GM12878 (cell line): ENCODE measurements around the gene EPB42. TPM values are rescaled to one million over a fixed set of nuclear protein-coding genes. Genes with fewer than 3 reads are reported as not detected.

ENCODE experiments used
- ATAC-seq: fragments of 200-7000 bp; cut with Tn5 transposase; 3 replicates; pipeline ENCODE4 v1.9.1; 2020; ENCODE audit warnings: mild to moderate bottlenecking, moderate library complexity
- BruUV-seq: library from RNA; stranded (reverse); fragments of 400-500 nt; replicated peaks from 2 replicates; lab custom pipeline; 2021; lab: Mats Ljungman, UMichigan
- CTCF ChIA-PET: fragments of 300-600 bp; sonication (Branson Sonifier 250); formaldehyde crosslinking; extraction: SDS; loops from one replicate; lab custom pipeline; 2021; ENCODE audit warnings: inconsistent platforms; lab: Yijun Ruan, JAX
- POLR2A ChIA-PET: fragments of 350-600 bp; formaldehyde crosslinking; extraction: SDS; loops from one replicate; lab custom pipeline; 2021; ENCODE audit warnings: inconsistent platforms; lab: Charles Lee
- RAD21 ChIA-PET: fragments of 300-600 bp; sonication (Branson Sonifier 250); formaldehyde crosslinking; loops from one replicate; lab custom pipeline; 2023; ENCODE audit warnings: antibody characterized with exemption; ENCODE audit not compliant: unreplicated experiment; lab: Charles Lee
- SMC1A ChIA-PET: fragments of 300-600 bp; sonication (Branson Sonifier 250); formaldehyde crosslinking; loops from one replicate; lab custom pipeline; 2023; ENCODE audit not compliant: unreplicated experiment, uncharacterized antibody; lab: Charles Lee
- DNase-seq: peaks from one replicate; pipeline ENCODE4 v3.0.0-alpha.2; 2011; ENCODE audit warnings: low read depth, low spot score
- FAIRE-seq: peaks from 3 replicates; lab custom pipeline; 2011; peaks lifted over from hg19 to GRCh38; lab: Jason Lieb, UNC
- H2AFZ ChIP-seq: 2 replicates; pipeline ENCODE4 v1.6.0; 2011; ENCODE audit warnings: low read depth, low read length, control low read depth; ENCODE audit not compliant: control insufficient read depth
- H3K27ac ChIP-seq: 2 replicates; pipeline ENCODE4 v1.5.1; 2011; ENCODE audit warnings: control low read depth; ENCODE audit not compliant: control insufficient read depth, insufficient read depth
- H3K27me3 ChIP-seq, 2 experiments: replicated peaks in 1 of 2; 2 replicates each; pipeline versions ENCODE4 v1.6.0 to v1.6.1; 2011; ENCODE audit warnings: low read length in 1 of 2; ENCODE audit not compliant: control insufficient read depth in 2 of 2, insufficient read depth in 2 of 2
- H3K36me3 ChIP-seq, 2 experiments: 2 replicates each; pipeline ENCODE4 v1.5.1; 2011; ENCODE audit warnings: low read length in 1 of 2; ENCODE audit not compliant: control insufficient read depth in 2 of 2, insufficient read depth in 2 of 2
- H3K4me1 ChIP-seq: 2 replicates; pipeline ENCODE4 v1.6.1; 2011; ENCODE audit warnings: mild to moderate bottlenecking, low read length, moderate library complexity, mixed read lengths; ENCODE audit not compliant: control insufficient read depth, insufficient read depth
- H3K4me2 ChIP-seq: 2 replicates; pipeline ENCODE4 v1.6.0; 2011; ENCODE audit warnings: control low read depth; ENCODE audit not compliant: control insufficient read depth, insufficient read depth
- H3K4me3 ChIP-seq: fragments of 200-600 bp; sonication (generic); 2 replicates; pipeline ENCODE4 v1.5.1; 2016
- H3K79me2 ChIP-seq: 2 replicates; pipeline ENCODE4 v1.6.0; 2011; ENCODE audit warnings: low read length; ENCODE audit not compliant: control insufficient read depth, insufficient read depth
- H3K9ac ChIP-seq: 2 replicates; pipeline ENCODE4 v1.8.0; 2011; ENCODE audit warnings: low read length, control low read depth, mixed read lengths; ENCODE audit not compliant: control insufficient read depth, insufficient read depth
- H3K9me3 ChIP-seq: replicated peaks from 3 replicates; pipeline ENCODE4 v1.5.1; 2011; ENCODE audit warnings: mild to moderate bottlenecking, low read length; ENCODE audit not compliant: control insufficient read depth, insufficient read depth
- H4K20me1 ChIP-seq: 2 replicates; pipeline ENCODE4 v1.6.0; 2011; ENCODE audit not compliant: control insufficient read depth, insufficient read depth
- ASH2L ChIP-seq: fragments of 300-600, 200-600 bp; sonication (generic); IDR thresholded peaks from 2 replicates; pipeline ENCODE4 v1.6.1; 2017; ENCODE audit warnings: low read depth, mild to moderate bottlenecking, borderline replicate concordance
- CEBPZ ChIP-seq: fragments of 150-350 bp; IDR thresholded peaks from 2 replicates; pipeline ENCODE4 v1.6.1; 2016; ENCODE audit warnings: low read depth, low read length
- CUX1 ChIP-seq: IDR thresholded peaks from 2 replicates; pipeline ENCODE4 v1.6.1; 2012; ENCODE audit warnings: improper control_type of control experiment, low read depth, low read length; ENCODE audit not compliant: insufficient replicate concordance
- FOXM1 ChIP-seq: IDR thresholded peaks from 2 replicates; pipeline ENCODE4 v1.6.1; 2012; ENCODE audit warnings: low read depth, mild to moderate bottlenecking, inconsistent platforms, low read length, moderate library complexity
- HDAC2 ChIP-seq: fragments of 200-600 bp; sonication (generic); IDR thresholded peaks from 2 replicates; pipeline ENCODE4 v1.6.1; 2017
- MLLT1 ChIP-seq: fragments of 450-650 bp; IDR thresholded peaks from 2 replicates; pipeline ENCODE4 v1.6.1; 2016; ENCODE audit warnings: mild to moderate bottlenecking
- NR2C2 ChIP-seq: IDR thresholded peaks from 2 replicates; pipeline ENCODE4 v1.6.1; 2011; ENCODE audit warnings: borderline replicate concordance, low read depth; ENCODE audit not compliant: control insufficient read depth, insufficient read length
- RBBP5 ChIP-seq: fragments of 200-600 bp; sonication (generic); conservative IDR thresholded peaks from 2 replicates; pipeline ENCODE4 v1.6.1; 2016
- RUNX3 ChIP-seq: IDR thresholded peaks from 2 replicates; pipeline ENCODE4 v1.6.1; 2012; ENCODE audit warnings: low read length, inconsistent platforms
- SIN3A ChIP-seq: IDR thresholded peaks from 2 replicates; pipeline ENCODE4 v1.6.1; 2012; ENCODE audit warnings: low read depth, low read length, improper control_type of control experiment
- STAT3 ChIP-seq: IDR thresholded peaks from 2 replicates; pipeline ENCODE4 v1.6.1; 2011; ENCODE audit warnings: low read depth, low read length, improper control_type of control experiment
- TARDBP ChIP-seq: IDR thresholded peaks from 2 replicates; pipeline ENCODE4 v1.6.1; 2016; ENCODE audit warnings: borderline replicate concordance
- ZNF24 ChIP-seq: fragments of 450-650 bp; IDR thresholded peaks from 2 replicates; pipeline ENCODE4 v1.6.1; 2017; ENCODE audit warnings: antibody characterized with exemption, mild to moderate bottlenecking
- ZZZ3 ChIP-seq: IDR thresholded peaks from 2 replicates; pipeline ENCODE4 v1.6.1; 2011; ENCODE audit warnings: low read depth; ENCODE audit not compliant: control insufficient read depth, insufficient read length
- in situ Hi-C: fragments of 300-500 bp; cut with MboI; formaldehyde crosslinking; loops from 9 replicates; pipeline ENCODE4 v1.14.3; 2018; ENCODE audit warnings: mixed read lengths
- intact Hi-C: fragments of 100-400 bp; cut with micrococcal nuclease; formaldehyde crosslinking; loops from one replicate; pipeline ENCODE4 v1.14.2; 2022; ENCODE audit not compliant: unreplicated experiment
- polyA plus RNA-seq, 11 experiments: library from polyadenylated mRNA; depleted of rRNA in 4 of 11; unstranded in 6 of 11; stranded (reverse) in 5 of 11; fragments of >200 nt; fragmentation: Nextera tagmentation in 4 of 11; fragmentation: Illumina TruSeq in 1 of 11; extraction: Ambion mirVana in 4 of 11; extraction: Trizol in 1 of 11; gene quantifications; 1 replicate in 1 of 11; 2 replicates in 10 of 11; pipeline versions ENCODE4 v1.2.1 to v1.2.3, GENCODE V29; 2011 to 2016; ENCODE audit warnings: inconsistent platforms in 2 of 11, missing spikeins in 2 of 11, low read depth in 1 of 11
- total RNA-seq, 4 experiments: library from RNA; depleted of rRNA in 3 of 4; stranded (reverse); fragments of >200 nt in 3 of 4; fragmentation: Illumina TruSeq in 1 of 4; extraction: Trizol in 1 of 4; gene quantifications; 2 replicates each; pipeline versions ENCODE4 v1.2.1 to v1.2.3, GENCODE V29; 2013 to 2021

EPB42 gene
- total and polyA plus RNA-seq, 10 of the 15 experiments (the other 5 are each of a cell fraction or from before 2014, with no cell fraction given), result not detected

DNA sequence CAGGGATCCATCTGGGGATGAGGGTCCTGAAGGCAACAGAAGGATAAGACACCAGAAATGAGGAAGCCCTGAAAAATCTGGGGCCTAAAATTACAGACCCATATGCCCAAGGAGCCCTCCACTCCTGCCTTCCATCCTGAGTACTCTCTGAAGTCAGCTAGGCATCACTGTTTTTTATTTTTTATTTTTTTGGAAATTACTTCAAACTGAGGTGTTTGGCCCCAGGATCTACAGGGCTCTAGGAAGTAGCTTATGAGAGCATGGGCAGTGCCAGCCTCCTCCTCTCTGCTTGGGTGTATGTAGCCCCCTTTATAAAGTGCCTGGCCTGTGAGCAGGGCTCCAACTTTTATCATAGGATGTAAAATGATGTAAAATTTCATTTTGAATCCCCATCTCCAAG is 7.9 kb downstream of the EPB42 start:
- Histone ChIP-seq H3K36me3 (no peaks in the 10 kb centered on the region), H4K20me1 (no peaks in the 10 kb centered on the region), H3K27me3 (no peaks in the 10 kb centered on the region), H3K9me3 (no peaks in the 10 kb centered on the region; the same call in 2 of the 3 replicates), H3K9ac (no peak overlapping the region), H2AFZ (no peak overlapping the region), H3K4me3 (no peak overlapping the region), H3K4me1 (no peaks in the 10 kb centered on the region), H3K4me2 (no peak overlapping the region), H3K27ac (no peak overlapping the region), H3K79me2 (no peaks in the 10 kb centered on the region)
- FAIRE-seq (no peak), DNase-seq (no peak), ATAC-seq (no peak)
- POLR2A ChIA-PET, result no interaction called here
- SMC1A ChIA-PET, result interaction anchor here (1.0 to 3.9 kb wide), 4 partner anchors 8 to 19 kb away, joined by 3 to 12 read pairs (median 5); no protein-coding TSS in a partner anchor
- TF ChIP-seq FOXM1 (no peak), CUX1 (no peak), RUNX3 (no peak), RBBP5 (no peak), ZNF24 (no peak), NR2C2 (no peak), MLLT1 (no peak), CEBPZ (no peak), STAT3 (no peak), HDAC2 (no peak), ASH2L (no peak), TARDBP (no peak), SIN3A (no peak), ZZZ3 (no peak)
- BruUV-seq, result no TSS peak
- in situ Hi-C loops, result no loop called here
- RAD21 ChIA-PET, result interaction anchor here (0.6 to 1.8 kb wide), 2 partner anchors 12 to 564 kb away, joined by 3 to 5 read pairs; partner anchors contain the start of gene ELL3
- CTCF ChIA-PET, result interaction anchor here (1.4 to 3.1 kb wide), 4 partner anchors 9 to 72 kb away, joined by 4 to 12 read pairs (median 8); no protein-coding TSS in a partner anchor
- intact Hi-C loops, result no loop called here
